ENCODE results near the gene ERVH48-1. TPM values are rescaled to one million over a fixed set of nuclear protein-coding genes. Genes with fewer than 3 reads are reported as not detected.
A peak's percentile ranks its signal among the peaks of the same experiment; 100 is the strongest.
"Not testable (repeated sequence)": the region's sequence is repeated elsewhere in the genome, so short reads cannot be mapped to it uniquely, and the experiment has no call there.

Gene ERVH48-1
- total RNA-seq, 1 experiment from 2014 or later, result 37.9 TPM

DNA sequence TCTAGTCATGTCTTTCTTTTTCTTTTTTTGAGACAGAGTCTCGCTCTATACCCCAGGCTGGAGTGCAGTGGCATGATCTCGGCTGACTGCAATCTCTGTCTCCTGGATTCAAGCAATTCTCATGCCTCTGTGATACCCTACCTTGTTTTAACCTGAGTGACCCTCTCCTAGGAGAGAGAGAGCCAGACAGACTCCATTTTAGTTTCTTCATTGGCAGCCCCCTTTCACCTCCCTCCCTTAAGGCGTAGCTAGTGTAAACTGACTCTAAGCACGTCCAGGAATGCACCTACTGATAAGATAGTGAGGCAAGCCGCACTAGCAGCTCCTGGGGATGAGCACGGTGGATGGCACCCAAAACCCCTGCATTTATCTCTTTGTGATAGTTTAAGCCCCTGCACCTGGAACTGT lies 43.8 kb upstream of the ERVH48-1 start:
- intact Hi-C loops (cut with micrococcal nuclease; ENCODE audit: unreplicated experiment), result loop anchor here (1.0 kb wide), 1 partner anchor 32 kb away; no protein-coding TSS in a partner anchor
- H3K36me3 ChIP-seq (ENCODE audit: control insufficient read depth, insufficient read depth, low read length), result no peaks in the 10 kb centered on the region
- no peaks in the 10 kb centered on the region for H3K9me3 ChIP-seq
- no TSS peak for BruUV-seq (replicated peaks)
- Mint-ChIP-seq H3K9me3 (ENCODE audit: unreplicated experiment) (no peaks in the 10 kb centered on the region), H3K27me3 (ENCODE audit: insufficient read depth, unreplicated experiment) (no peaks in the 10 kb centered on the region), H3K27ac (ENCODE audit: unreplicated experiment) (peak overlapping the region; percentile 97), H3K4me3 (ENCODE audit: unreplicated experiment) (peak overlapping the region; percentile 50), H3K4me1 (ENCODE audit: low read depth, unreplicated experiment) (peaks cover 20% of the 10 kb centered on the region), H3K36me3 (ENCODE audit: insufficient read depth, unreplicated experiment) (peaks cover 54% of the 10 kb centered on the region)
- TF ChIP-seq, protein P1, sequence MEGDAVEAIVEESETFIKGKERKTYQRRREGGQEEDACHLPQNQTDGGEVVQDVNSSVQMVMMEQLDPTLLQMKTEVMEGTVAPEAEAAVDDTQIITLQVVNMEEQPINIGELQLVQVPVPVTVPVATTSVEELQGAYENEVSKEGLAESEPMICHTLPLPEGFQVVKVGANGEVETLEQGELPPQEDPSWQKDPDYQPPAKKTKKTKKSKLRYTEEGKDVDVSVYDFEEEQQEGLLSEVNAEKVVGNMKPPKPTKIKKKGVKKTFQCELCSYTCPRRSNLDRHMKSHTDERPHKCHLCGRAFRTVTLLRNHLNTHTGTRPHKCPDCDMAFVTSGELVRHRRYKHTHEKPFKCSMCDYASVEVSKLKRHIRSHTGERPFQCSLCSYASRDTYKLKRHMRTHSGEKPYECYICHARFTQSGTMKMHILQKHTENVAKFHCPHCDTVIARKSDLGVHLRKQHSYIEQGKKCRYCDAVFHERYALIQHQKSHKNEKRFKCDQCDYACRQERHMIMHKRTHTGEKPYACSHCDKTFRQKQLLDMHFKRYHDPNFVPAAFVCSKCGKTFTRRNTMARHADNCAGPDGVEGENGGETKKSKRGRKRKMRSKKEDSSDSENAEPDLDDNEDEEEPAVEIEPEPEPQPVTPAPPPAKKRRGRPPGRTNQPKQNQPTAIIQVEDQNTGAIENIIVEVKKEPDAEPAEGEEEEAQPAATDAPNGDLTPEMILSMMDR (IDR thresholded peaks at IDR 0.05; ENCODE audit: insufficient read depth in 1 of 2, low read depth in 1 of 2, low read length in 1 of 2, severe bottlenecking in 1 of 2, unreplicated experiment in 1 of 2), result no peak
- DNase-seq, result peak; percentile 59 to 74
- ChIA-PET CTCF (interaction anchor here (0.7 kb wide), 1 partner anchor 46 kb away, joined by 4 read pairs; no protein-coding TSS in a partner anchor), POLR2A (interaction anchor here (0.5 to 1.0 kb wide), 2 partner anchors 14 to 722 kb away, joined by 3 to 10 read pairs; no protein-coding TSS in a partner anchor)
- peaks cover 59% of the 10 kb centered on the region for H3K4me1 ChIP-seq
- H3K4me3 ChIP-seq (ENCODE audit: low read depth, low read length), result no peak overlapping the region
- no peaks in the 10 kb centered on the region for H3K27me3 ChIP-seq (replicated peaks; ENCODE audit: control insufficient read depth, insufficient read depth, low read length)

DNA sequence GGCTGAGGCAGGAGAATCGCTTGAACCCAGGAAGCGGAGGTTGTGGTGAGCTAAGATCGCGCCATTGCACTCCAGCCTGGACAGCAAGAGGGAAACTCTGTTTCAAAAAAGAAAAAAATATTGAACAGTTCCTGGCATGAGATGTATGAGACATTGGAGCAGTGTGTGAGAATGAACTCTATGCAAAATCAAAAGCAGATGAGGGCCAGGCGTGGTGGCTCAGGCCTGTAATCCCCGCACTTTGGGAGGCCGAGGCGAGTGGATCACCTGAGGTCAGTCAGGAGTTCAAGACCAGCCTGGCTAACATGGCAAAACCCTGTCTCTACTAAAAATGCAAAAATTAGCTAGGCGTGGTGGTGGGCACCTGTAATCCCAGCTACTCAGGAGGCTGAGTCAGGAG lies 42.2 kb upstream of the ERVH48-1 start:
- BruUV-seq (replicated peaks); CTCF ChIA-PET: not testable (repeated sequence)

GRCh38 chr21:42965211-42965560 lies 39.8 kb upstream of the ERVH48-1 start:
- BruUV-seq (replicated peaks), result no TSS peak
- H3K36me3 ChIP-seq (ENCODE audit: control insufficient read depth, insufficient read depth, low read length), result no peaks in the 10 kb centered on the region
- POLR2A ChIA-PET, result no interaction called here
- H3K4me3 ChIP-seq (ENCODE audit: low read depth, low read length), result no peak overlapping the region
- no peak overlapping the region for H3K4me3 Mint-ChIP-seq (ENCODE audit: unreplicated experiment)
- no peaks in the 10 kb centered on the region for H3K9me3 ChIP-seq
- TF ChIP-seq, protein P1 (IDR thresholded peaks at IDR 0.05; ENCODE audit: insufficient read depth in 1 of 2, low read depth in 1 of 2, low read length in 1 of 2, severe bottlenecking in 1 of 2, unreplicated experiment in 1 of 2), result no peak
- CTCF ChIA-PET, result interaction anchor here (0.6 kb wide), 1 partner anchor 108 kb away, joined by 3 read pairs; no protein-coding TSS in a partner anchor
- intact Hi-C loops (cut with micrococcal nuclease; ENCODE audit: unreplicated experiment), result no loop called here
- peaks cover 48% of the 10 kb centered on the region for H3K36me3 Mint-ChIP-seq (ENCODE audit: insufficient read depth, unreplicated experiment)
- peaks cover 31% of the 10 kb centered on the region for H3K4me1 ChIP-seq
- peaks cover 13% of the 10 kb centered on the region for H3K4me1 Mint-ChIP-seq (ENCODE audit: low read depth, unreplicated experiment)
- H3K27ac Mint-ChIP-seq (ENCODE audit: unreplicated experiment), result peak overlapping the region; percentile 26
- DNase-seq, result no peak
- no peaks in the 10 kb centered on the region for H3K27me3 ChIP-seq (replicated peaks; ENCODE audit: control insufficient read depth, insufficient read depth, low read length)
- H3K9me3 Mint-ChIP-seq (ENCODE audit: unreplicated experiment), result no peaks in the 10 kb centered on the region
- H3K27me3 Mint-ChIP-seq (ENCODE audit: insufficient read depth, unreplicated experiment), result no peaks in the 10 kb centered on the region

More for the DNA sequence above, 42.2 kb upstream of the ERVH48-1 start:
- POLR2A ChIA-PET; H3K27me3 Mint-ChIP-seq (ENCODE audit: insufficient read depth, unreplicated experiment); H3K9me3 ChIP-seq; DNase-seq; H3K4me3 ChIP-seq (ENCODE audit: low read depth, low read length); intact Hi-C loops (cut with micrococcal nuclease; ENCODE audit: unreplicated experiment); H3K9me3 Mint-ChIP-seq (ENCODE audit: unreplicated experiment); H3K36me3 ChIP-seq (ENCODE audit: control insufficient read depth, insufficient read depth, low read length); H3K27me3 ChIP-seq (replicated peaks; ENCODE audit: control insufficient read depth, insufficient read depth, low read length); H3K4me3 Mint-ChIP-seq (ENCODE audit: unreplicated experiment): not testable (repeated sequence)
- Mint-ChIP-seq H3K4me1 (ENCODE audit: low read depth, unreplicated experiment) (peaks cover 13% of the 10 kb centered on the region), H3K27ac (ENCODE audit: unreplicated experiment) (peak overlapping the region; percentile 97), H3K36me3 (ENCODE audit: insufficient read depth, unreplicated experiment) (peaks cover 41% of the 10 kb centered on the region)
- peaks cover 46% of the 10 kb centered on the region for H3K4me1 ChIP-seq

All from Caco-2 (cell line).